ENCODE data around the gene CD4. TPM values are rescaled to one million over a fixed set of nuclear protein-coding genes. Genes with fewer than 3 reads are reported as not detected.

The CD4 gene
- total and polyA plus RNA-seq, 2 of the 4 experiments (the other 2 are of a cell fraction): 5.7 to 15.0 TPM

GRCh38 chr12:6742834-6743233 is 46.5 kb upstream of the CD4 start:
- H4K5ac ChIP-seq (ENCODE audit: low read depth, low read length): no peak overlapping the region
- H2BK20ac ChIP-seq (ENCODE audit: low read depth, low read length): no peak overlapping the region
- ChIA-PET POLR2A (ENCODE audit: unreplicated experiment) (interaction anchor here (0.6 kb wide), 1 partner anchor 19 kb away, joined by 3 read pairs; the partner anchor contains the start of gene COPS7A), CTCF (interaction anchor here (0.6 kb wide), 1 partner anchor 156 kb away, joined by 3 read pairs; no protein-coding TSS in a partner anchor)
- H3K4me3 ChIP-seq (ENCODE audit: insufficient read depth, low read depth, low read length): no peak overlapping the region
- no peak overlapping the region for H3K4me2 ChIP-seq (ENCODE audit: low read depth, low read length)
- no peak for TF ChIP-seq FOS (IDR thresholded peaks at IDR 0.05; ENCODE audit: low read depth, low read length)
- TF ChIP-seq CHD1 (IDR thresholded peaks at IDR 0.05; ENCODE audit: low read depth, low read length): no peak
- TF ChIP-seq RAD21 (IDR thresholded peaks at IDR 0.05; ENCODE audit: low read length): no peak
- no peak for TF ChIP-seq POLR2A (IDR thresholded peaks at IDR 0.05; ENCODE audit: low read depth, low read length)
- no peak for TF ChIP-seq CTCF (conservative IDR thresholded peaks at IDR 0.05; ENCODE audit: low read depth, low read length)
- TF ChIP-seq MAZ (IDR thresholded peaks at IDR 0.05; ENCODE audit: borderline replicate concordance, low read depth, low read length): no peak
- no peak for TF ChIP-seq NFE2L2 (IDR thresholded peaks at IDR 0.05; ENCODE audit: low read depth, low read length)
- no peak for TF ChIP-seq MXI1 (IDR thresholded peaks at IDR 0.05; ENCODE audit: borderline replicate concordance, low read depth, low read length)
- TF ChIP-seq USF2 (IDR thresholded peaks at IDR 0.05; ENCODE audit: low read depth, low read length): no peak
- TF ChIP-seq MAFK (IDR thresholded peaks at IDR 0.05; ENCODE audit: low read depth, low read length): no peak
- TF ChIP-seq SMC3 (IDR thresholded peaks at IDR 0.05; ENCODE audit: low read depth, low read length): no peak
- no peak for TF ChIP-seq RFX5 (IDR thresholded peaks at IDR 0.05; ENCODE audit: low read depth, low read length)
- no peak for TF ChIP-seq CEBPB (IDR thresholded peaks at IDR 0.05; ENCODE audit: low read depth, low read length)
- TF ChIP-seq BHLHE40 (IDR thresholded peaks at IDR 0.05; ENCODE audit: low read depth, low read length): no peak
- TF ChIP-seq ELK1 (IDR thresholded peaks at IDR 0.05; ENCODE audit: borderline replicate concordance, low read depth, low read length): no peak
- no peak for TF ChIP-seq RCOR1 (IDR thresholded peaks at IDR 0.05; ENCODE audit: insufficient replicate concordance, low read length)
- H4K91ac ChIP-seq (ENCODE audit: insufficient read depth, low read depth, low read length): no peak overlapping the region
- no peak overlapping the region for H3K9ac ChIP-seq (ENCODE audit: low read depth, low read length)
- H3K56ac ChIP-seq (ENCODE audit: extremely low read depth, insufficient read depth, low read length): no peak overlapping the region
- no peak overlapping the region for H3K4ac ChIP-seq (ENCODE audit: low read depth, low read length)
- no CpG with 5 or more reads among the region's 3 CpGs for WGBS, 2 experiments (ENCODE audit: extremely low coverage in 2 of 2, insufficient read length in 1 of 2)
- no peaks in the 10 kb centered on the region for H3K9me3 ChIP-seq (ENCODE audit: control insufficient read depth, insufficient read depth, low read length)
- no peak overlapping the region for H3K14ac ChIP-seq (replicated peaks; ENCODE audit: low read depth, low read length)
- H2AK9ac ChIP-seq (replicated peaks; ENCODE audit: low read depth, low read length, poor library complexity): no peak overlapping the region
- H3K79me1 ChIP-seq (ENCODE audit: low read depth in 1 of 2, low read length in 2 of 2): 0 out of 4 replicates have a peak, but pooled peaks cover 0 to 5% of the 10 kb centered on the region in 2 experiments
- DNase-seq (no peak), ATAC-seq (ENCODE audit: low read depth) (no peak)
- H2AK5ac ChIP-seq (ENCODE audit: low read depth, low read length): no peak overlapping the region
- no TSS peak for BruUV-seq (replicated peaks)
- H2BK120ac ChIP-seq (ENCODE audit: low read depth, low read length): no peak overlapping the region
- peaks cover 21% of the 10 kb centered on the region for H3K36me3 ChIP-seq (ENCODE audit: control insufficient read depth, insufficient read depth, low read length)
- in situ Hi-C loops (cut with MboI; ENCODE audit: low sequenced_read_pairs) (no loop called here), dilution Hi-C loops (cut with HindIII; ENCODE audit: low sequenced_read_pairs, unreplicated experiment) (no loop called here), intact Hi-C loops (cut with micrococcal nuclease) (no loop called here)
- H2BK15ac ChIP-seq (ENCODE audit: low read depth, low read length): no peak overlapping the region
- no peak overlapping the region for H4K8ac ChIP-seq (ENCODE audit: low read depth in 2 of 2, low read length in 2 of 2)
- no peak overlapping the region for H2AFZ ChIP-seq (replicated peaks; ENCODE audit: low read length, poor library complexity)
- no peak overlapping the region for H3K18ac ChIP-seq (ENCODE audit: low read depth, low read length)
- H3K27me3 ChIP-seq (ENCODE audit: control insufficient read depth, insufficient read depth, low read length): no peaks in the 10 kb centered on the region
- no peaks in the 10 kb centered on the region for H3K4me1 ChIP-seq (ENCODE audit: control insufficient read depth, insufficient read depth, low read length)
- H3K9me1 ChIP-seq (ENCODE audit: insufficient read depth, low read length): 0 out of 2 replicates have a peak, but pooled peaks cover 4% of the 10 kb centered on the region
- no peak overlapping the region for H3K27ac ChIP-seq (ENCODE audit: insufficient read depth, low read length)
- H2BK5ac ChIP-seq (ENCODE audit: low read depth, low read length, poor library complexity, severe bottlenecking): no peak overlapping the region
- peaks cover 4% of the 10 kb centered on the region; the same call in 1 of the 2 replicates for H4K20me1 ChIP-seq (ENCODE audit: insufficient read depth, low read length)
- H3K23ac ChIP-seq (ENCODE audit: low read depth, low read length): no peak overlapping the region
